Stimulated activated CD4-positive, alpha-beta T cell treated with anti-CD3 and anti-CD28 coated beads, TNF-alpha, amount 100 ng/mL, for 24 hours (primary cell): ENCODE data around the gene DIAPH3.
"Not testable (repeated sequence)": the region's sequence is repeated elsewhere in the genome, so short reads cannot be mapped to it uniquely, and the experiment has no call there.

Experiments
- DNase-seq, 3 experiments: peaks; one replicate each; pipeline ENCODE4 v3.0.0-alpha.2; 2020; ENCODE audit warnings: low read depth in 3 of 3

DIAPH3 gene

DNA sequence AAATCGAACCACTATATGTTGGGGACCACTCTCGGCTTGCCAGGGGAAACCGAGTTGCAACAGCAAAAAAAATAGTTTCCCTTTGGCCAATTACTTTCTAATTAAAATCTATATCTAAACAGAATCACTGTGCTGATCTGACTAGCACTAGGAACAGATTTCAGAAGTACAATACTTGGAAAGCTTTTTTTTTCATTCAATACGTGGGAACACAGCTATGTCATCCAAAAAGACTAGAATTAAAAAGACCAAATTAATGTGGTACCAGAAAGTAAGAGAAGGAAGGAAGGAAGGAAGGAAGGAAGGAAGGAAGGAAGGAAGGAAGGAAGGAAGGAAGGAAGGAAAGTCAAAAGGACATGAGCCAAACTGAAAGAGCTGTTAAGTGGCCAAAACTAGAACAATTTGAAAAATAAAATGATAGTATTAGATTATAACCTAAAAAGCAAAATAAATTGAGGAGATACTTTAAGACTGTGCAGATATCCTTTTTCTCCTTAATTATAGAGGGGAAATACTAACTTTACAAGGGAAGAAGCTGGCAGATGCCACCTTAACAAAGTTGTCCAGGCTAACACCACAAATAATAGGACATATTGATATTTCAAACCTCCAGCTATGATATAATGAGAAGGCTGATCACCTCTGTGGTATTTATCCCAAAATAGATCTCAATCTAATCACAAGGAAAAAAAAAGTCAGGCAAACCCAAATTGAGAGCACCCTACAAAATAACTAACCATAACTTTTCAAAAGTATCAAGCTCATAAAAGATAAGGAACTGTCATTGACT, 63.9 kb downstream of the DIAPH3 start:
- no peak for DNase-seq

DNA sequence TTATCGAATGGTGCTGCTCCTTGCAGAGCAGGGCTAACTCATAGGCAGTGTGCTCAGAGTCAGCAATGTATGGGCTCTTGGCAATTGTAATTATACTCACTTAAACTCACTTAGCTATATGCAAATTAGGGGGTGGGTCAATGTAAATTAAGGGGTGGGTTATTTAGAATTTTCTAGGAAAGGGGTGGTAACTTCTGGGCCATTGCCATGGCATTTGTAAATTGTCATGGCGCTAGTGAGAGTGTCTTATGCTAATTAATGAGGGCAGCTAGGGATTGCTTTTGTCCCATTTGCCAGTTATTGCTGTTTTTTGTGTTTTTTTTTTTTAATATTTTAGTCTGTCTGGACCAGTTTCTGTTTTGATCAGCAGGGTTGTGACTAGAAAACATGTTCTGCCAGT, 68.4 kb downstream of the DIAPH3 start:
- DNase-seq = no peak

DNA sequence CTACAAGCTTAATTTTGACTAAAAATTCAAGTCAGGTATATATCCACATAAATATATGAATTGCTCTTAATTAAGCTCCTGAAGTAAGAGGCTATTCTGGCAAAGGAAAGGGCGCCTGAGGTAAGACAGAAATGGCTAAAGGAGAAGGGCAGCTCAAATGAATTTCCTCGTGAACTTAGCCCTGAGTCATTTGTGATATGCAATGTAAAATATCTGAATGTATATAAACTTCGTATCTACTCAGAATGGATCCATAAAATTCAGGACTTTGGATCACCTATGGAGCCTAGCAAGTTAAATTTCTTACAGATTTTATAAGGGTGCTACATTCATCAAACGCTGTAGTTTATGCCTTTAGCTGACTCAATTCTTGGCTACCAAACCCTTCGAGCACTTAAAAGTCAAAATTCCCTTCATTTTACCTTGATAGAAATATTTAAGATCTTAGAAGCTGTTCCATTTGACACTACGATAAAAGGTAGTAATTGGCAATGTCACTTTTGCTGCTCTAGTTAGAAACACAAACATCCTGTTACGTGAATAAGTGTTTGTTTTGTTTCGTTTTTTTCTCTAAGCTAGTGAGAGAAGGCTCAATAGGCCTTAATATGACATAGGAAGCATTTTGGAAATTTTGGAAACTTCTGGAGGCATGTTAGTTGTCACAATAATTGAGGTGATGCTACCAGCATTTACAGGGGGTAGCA, 69.2 kb downstream of the DIAPH3 start:
- DNase-seq = no peak

DNA sequence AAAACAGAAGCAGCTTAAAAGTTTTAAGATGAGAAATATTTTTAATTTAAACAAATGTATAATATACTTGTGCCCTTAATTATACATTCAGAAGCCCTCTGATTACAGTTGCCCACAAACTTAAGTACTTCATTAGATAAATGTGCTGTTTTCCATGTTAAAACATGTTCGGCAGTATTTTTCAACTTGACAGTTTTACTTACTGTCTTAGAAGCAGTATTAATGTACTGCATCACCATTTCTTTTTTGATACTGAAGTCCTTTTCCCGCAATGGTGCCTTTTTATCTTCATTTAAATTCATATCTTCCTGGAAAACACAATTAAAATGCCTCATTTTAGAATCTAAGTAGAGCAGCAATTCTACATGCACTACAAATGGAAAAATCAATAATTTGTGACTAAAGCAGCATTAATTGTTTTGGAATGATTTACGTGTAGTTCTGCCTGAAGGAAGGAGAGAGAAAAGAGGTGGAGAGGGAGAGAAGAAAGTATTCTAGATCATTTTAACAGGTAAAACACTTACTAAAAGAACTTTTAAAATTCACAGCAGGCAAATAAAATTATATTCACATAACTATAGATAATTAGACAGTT, 70.2 kb downstream of the DIAPH3 start:
- no peak for DNase-seq

DNA sequence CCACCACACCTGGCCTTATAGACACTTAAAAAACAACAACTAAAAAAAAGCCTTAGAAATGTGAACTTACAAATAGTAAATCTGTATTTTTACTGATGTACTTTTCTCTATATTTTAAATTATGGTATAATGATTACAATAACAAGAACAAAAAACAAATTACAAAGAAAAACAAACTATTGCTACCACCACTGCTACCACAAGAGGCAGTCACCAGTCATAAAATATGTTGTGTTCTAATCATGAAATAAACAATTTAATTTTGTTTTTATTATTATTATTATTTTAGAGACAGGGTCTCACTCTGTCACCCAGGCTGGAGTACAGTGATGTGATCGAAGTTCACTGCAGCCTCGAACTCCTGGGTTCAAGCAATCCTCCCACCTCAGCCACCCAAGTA, 72.2 kb downstream of the DIAPH3 start:
- no peak for DNase-seq

DNA sequence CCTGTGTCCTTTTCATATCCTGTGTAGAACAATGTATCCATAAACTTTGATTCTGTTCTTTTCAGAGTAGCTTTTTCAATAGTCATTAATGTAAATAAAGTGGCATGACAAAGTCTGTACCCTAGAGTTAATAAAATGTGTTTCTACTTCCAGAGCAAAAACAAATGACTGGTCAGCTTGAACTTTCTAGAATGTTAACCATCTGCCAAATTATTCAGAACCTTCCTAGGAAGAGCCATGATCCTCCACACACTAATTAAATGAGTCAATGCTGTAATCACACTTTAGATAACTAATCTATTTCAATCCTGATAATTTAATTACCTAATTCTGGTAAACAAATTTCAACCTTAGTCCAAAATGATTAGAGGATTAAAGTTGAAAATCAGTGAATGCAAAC, 73.2 kb downstream of the DIAPH3 start:
- no peak for DNase-seq

DNA sequence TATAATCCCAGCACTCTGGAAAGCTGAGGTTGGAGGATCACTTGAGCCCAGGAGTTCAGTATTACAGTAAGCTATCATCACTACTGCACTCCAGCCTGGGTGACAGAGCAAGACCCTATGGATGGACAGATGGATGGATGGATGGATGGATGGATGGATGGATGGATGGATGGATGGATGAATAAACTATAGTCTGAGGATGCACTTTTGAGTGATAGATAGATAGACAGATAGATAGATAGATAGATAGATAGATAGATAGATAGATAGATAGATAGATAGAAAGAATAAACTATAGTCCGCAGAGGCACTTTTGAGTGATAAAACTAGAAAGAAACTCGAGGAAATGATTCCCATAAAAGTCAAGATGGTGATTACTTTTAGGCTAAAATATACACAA, 79.9 kb downstream of the DIAPH3 start:
- DNase-seq = not testable (repeated sequence)

DNA sequence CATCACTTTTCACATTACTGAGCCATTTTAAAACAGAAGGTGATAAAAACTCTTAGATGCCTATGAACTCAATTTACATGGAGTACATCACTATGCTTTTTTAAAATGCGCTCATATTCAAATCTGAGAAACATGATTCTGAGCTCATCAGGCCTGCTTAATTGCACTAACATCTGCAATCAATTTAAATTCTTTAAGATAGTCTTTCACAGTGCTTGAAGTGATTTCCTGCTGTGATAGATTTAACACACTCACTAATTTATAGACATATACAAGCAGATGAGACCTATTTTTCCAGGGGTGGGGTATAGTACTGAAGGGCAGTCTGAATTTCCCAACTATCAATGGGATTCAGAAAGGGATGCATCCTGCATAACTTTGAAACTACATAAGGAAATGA, 82.9 kb downstream of the DIAPH3 start:
- DNase-seq = no peak

DNA sequence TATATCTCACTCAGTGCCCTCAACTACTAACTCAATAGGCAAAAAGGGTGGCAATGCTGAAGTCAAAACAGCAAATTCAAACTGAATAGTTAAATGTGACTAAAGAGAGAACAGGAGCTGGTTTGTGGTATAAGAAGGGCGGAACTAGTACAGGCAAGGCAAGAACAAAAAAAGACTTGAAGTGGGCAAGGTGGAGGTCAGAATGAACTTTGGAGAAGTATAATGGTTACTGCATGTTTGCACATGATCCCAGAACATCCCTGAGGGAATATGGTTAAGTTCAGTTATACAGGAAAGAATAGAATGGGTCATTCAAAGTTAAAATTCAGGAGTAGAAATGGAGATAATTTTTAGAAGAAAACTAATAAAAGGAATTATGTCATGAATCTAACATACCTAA, 85.5 kb downstream of the DIAPH3 start:
- no peak for DNase-seq

DNA sequence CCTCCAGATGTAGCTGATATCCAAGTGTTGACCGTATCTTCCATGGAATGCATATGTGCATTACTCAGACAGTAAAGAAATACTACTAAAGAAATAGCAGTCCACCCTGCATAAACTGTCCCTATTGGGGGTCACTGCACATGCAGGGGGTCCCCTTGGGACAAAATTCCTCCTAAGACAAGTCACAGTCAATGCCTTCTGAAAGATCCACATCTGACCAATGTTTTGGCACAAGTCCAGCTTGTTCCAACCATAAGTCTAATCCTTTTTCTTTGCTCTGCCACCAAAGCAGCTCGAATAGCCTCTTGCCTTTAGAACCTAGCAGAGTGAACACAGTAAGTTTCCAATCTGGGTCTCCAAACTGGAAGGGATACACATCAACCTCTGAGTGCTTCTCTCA, 87.9 kb downstream of the DIAPH3 start:
- no peak for DNase-seq

DNA sequence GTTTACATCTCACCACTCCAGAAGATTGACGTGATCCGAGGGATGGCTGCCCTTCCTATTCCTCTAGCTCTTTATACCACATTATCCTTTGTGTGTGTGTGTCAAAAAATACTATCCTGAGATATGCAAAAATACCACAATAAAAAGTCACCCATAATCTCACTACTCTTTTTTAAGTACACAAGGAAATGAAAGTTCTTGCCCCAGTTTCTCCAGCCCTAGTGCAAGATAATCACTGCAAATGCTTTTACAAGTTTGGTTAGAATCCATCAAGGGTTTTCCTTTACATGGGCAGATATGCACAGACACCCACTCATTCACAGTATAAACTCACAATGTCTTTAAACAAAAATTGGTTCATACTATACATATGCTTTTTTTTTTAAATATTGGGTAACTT, 89.3 kb downstream of the DIAPH3 start:
- DNase-seq = no peak

DNA sequence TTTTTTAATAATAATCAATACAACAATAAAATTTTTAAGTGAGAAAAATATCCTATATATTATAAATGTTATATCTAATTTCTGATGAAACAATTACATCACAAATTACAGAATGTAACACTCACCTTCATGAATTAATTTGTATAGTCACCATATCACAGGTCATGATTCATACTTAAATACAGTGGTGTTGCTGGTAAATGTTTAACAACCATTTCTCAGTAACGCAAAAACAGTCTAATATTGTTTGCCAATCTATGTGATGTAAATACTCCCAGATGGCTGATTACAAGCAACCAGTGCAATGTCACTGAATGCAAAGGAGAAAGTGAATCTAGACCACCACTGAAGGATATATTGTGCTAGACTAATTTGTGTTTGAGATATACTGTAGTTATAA, 97.5 kb downstream of the DIAPH3 start:
- DNase-seq = no peak

DNA sequence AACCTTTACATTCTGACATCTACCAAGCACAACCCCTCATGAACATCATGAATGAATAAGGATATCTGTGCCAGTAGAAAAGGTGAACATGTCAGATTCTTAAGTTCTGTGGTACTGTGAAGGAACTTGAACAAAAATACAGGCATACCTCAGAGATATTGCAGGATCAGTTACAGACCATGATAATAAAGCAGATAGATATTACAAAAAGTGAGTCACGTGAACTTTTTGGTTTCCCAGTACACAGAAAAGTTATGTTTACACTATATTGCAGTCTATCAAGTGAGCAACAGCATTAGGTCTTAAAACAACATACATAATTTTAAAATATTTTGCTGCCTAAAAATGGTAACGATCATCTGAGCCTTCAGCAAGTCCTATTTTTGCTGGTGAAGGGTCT, 101.2 kb downstream of the DIAPH3 start:
- DNase-seq = no peak

DNA sequence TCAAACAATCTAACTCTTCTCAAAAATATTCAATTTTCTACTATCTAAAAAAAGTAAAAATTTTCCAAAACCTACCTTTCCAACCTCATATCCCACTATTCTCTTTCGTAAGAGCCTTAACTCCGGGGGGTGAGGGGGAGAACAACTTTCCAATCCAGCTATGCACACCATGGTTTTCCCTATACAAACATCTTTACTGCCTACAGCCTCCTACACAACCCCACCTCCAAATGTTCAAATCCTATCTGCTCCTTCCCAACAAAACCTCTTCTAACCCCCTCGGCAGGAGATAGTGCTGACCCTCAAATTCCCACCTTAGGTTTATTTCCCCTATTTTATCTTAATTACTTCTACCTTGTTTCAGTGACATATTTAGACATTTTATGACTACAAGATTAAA, 102.0 kb downstream of the DIAPH3 start:
- DNase-seq = no peak

DNA sequence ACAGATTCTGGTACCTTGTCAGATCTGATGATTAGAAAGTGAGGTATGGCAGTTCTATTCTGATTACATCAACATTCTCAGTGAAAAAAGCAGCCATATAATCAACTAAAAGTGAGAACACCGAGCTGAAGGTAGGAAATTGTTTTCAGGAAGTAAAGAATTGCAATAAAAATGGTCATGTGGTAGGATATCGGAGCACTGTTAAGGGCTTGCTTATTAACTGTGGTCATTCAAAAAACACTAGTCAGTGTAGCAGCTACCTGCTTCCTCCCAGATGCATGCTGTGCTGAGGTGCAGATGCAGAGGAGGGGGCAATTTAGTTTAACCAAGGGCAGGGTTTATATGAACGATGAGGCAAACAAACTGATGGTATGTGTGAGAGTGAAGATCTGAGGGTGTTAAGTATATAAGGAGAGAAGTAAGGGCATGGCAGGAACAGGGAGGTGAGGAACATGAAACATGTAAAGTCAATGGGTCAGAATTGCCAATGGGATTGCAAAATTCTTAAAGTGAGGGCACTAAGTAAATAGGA, 111.9 kb downstream of the DIAPH3 start:
- no peak for DNase-seq

DNA sequence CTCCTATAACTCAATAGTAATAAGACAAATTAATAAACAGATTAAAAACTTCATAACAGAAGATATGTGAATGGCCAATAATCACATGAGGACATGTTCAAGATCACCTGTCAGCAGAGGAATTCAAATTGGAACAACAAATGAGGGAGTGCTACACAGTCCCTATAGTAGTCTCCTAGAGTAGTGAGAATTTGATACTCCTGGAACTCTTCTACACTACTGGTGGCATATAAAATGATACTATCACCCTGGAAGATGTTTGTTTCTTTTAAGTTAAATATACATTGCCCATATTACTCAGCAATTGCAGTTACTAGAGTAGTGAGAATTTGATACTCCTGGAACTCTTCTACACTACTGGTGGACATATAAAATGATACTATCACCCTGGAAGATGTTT, 115.4 kb downstream of the DIAPH3 start:
- DNase-seq = not testable (repeated sequence)

DNA sequence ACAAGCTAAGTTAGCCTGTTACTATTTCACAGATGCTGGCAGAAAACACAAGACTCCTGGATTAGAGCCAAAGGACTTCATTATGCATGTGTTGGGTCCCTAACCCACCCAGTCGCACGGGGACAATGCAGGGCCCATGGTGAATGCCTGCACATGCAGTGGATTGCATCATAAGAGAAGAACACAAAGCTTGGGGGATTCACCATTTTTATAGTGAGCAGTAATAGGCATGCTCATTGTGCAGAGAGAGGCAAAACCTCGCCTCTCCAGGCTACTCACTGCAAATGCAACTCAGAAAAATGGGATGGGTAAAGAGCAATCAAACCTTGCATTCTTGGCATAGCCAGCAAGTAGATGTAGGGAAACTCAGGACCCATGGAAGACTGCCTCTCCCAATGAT, 115.8 kb downstream of the DIAPH3 start:
- no peak for DNase-seq

DNA sequence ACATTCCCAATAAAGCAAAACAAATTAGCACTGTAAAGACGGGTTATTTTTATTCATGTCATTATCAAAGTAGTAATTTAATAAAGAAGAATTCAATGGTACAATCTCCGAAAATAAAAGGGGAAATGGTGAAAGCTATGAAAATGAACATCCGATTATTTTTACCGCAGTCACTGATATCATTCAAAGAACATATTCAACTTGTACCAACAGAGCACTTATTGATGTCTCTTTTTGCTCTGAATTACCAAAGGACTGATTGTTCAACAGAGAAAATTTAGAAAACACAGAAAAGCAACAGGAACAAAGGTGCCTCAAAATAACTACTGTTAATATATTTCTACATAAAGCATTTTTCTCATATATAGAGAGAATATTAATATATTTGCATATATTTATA, 119.4 kb downstream of the DIAPH3 start:
- DNase-seq = no peak

DNA sequence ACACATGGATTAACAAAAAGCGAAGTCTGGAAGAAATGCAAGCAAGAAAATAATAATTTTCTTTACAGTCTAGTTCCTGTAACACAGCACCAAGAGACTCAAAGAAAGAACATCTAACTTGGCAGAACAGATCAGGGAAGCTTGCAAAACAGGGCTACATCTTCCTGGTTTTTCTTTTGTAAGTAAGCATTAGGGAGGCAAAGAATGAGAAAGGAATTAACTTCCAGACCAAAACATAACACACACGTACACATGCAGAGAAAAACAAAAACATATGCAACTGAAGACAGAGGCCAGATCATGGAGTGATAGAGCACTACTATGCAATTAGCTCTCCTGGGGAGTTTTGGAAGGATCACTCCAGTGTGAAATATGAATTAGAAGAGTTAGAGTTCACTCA, 120.5 kb downstream of the DIAPH3 start:
- DNase-seq = no peak

DNA sequence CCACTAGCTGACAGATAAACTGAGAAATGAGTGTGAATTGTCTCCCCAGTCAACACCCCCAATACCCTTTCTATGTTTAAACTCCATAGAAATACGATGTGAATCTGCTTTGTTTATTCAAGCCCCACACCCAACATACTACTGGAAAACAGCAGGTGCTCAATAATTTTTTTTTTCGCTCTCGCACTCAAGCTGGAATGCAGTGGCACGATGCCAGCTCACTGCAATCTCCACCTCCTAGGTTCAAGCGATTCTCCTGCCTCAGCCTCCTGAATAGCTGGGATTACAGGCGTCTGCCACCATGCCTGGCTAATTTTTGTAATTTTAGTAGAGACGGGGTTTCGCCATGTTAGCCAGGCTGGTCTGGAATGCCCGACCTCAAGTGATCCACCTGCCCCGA, 123.1 kb downstream of the DIAPH3 start:
- not testable (repeated sequence) for DNase-seq

DNA sequence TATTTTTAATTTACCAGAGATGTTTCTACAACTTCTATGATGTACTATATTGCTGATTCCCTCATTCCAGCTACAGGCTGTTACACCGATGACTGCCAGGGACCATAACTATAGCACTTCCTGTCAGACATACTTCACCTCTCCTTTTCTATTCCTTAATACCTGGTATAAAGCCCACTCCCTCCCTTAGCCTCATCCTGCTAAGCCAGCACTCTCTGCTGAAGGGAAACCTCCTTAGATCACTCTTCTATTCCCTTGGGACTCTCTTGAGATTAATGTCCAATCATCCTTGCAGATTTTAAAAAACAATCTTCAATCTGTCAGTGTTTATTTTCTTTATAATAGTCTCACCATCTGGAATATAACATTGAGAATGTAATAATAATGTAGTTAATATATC, 127.9 kb downstream of the DIAPH3 start:
- DNase-seq = no peak

DNA sequence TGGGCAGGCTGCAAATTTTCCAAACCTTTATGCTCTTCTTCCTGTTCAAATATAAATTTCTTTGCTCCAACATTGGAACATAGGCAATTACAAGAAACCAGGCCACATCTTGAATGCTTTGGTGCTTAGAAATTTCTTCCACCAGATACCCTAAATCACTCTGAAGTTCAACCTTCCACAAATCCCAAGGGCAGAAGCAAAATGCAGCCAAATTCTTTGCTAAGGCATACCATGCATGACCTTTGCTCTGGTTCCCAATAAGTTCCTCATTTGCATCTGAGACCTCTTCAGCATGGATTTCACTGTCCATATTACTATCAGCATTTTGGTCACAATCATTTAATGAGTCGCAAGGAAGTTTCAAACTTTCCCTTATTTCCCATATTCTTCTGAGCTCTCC, 130.9 kb downstream of the DIAPH3 start:
- DNase-seq = no peak

DNA sequence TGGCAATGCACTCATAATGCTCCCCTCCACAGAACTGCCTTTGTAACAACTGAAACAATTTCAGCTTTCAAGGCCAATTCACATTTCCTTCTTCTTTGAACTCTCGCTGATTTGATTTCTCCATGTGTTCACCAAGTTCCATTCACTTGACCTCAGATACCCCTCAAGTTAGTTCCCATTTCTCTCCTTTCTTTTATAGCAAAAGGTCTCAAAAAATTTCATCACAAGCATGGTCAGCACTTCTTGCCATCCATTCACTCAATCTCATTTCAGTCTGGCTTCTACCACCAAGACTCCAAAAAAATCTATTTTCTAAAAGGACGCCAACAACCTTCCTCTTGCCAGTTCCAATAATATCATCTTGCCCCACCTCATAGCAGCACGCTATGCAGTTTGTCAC, 135.7 kb downstream of the DIAPH3 start:
- DNase-seq = no peak
